Activated T-cell treated with anti-CD3 and anti-CD28 coated beads for 1 hour (primary cell): ENCODE measurements around the gene SLC39A10.
"Not testable (repeated sequence)": the region's sequence is repeated elsewhere in the genome, so short reads cannot be mapped to it uniquely, and the experiment has no call there.

Experiments
- DNase-seq: peaks from one replicate; pipeline ENCODE4 v3.0.0-alpha.2; 2020; ENCODE audit warnings: low read depth

SLC39A10 gene

DNA sequence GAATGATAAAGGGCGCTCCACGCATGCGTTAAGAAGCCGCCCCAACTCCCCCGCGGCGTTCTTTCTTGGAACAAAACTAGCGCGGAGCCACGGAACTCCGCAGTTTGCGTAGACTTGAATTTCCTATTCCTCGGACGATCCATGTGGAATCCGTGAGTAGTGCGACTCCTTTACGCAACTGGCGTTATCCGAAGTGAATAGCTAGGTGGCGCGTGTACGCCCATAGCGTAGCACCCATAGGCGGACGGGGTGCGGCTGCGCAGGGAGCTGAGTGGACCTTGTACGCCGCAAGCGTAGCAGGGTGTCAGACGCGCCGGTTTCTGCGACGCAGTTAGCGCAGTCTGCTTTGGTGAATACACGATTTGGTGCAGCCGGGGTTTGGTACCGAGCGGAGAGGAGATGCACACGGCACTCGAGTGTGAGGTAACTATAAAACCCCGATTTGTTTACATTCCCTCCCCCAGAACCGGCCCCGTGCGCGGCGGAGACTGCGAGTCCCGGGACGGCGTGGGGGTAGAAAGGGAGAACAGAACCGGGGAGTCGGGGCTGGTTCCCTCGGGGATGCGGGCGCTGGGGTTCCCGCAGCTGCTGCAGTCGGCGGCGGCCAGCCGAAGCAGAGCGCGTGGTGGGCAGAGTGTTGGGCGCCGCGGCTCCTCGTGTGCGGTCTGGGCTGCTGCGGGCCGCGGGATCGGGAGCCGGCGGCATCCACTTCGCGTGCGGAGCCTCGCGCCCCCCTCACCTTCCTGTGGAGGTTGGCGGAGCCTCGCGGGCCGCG is at the start of gene SLC39A10:
Gene SLC39A10, plus strand, starts transcription at position 368 of the 775 bp plus-strand sequence. CDS start 22,817 bp downstream, outside the sequence.
- DNase-seq = peak; percentile 97

DNA sequence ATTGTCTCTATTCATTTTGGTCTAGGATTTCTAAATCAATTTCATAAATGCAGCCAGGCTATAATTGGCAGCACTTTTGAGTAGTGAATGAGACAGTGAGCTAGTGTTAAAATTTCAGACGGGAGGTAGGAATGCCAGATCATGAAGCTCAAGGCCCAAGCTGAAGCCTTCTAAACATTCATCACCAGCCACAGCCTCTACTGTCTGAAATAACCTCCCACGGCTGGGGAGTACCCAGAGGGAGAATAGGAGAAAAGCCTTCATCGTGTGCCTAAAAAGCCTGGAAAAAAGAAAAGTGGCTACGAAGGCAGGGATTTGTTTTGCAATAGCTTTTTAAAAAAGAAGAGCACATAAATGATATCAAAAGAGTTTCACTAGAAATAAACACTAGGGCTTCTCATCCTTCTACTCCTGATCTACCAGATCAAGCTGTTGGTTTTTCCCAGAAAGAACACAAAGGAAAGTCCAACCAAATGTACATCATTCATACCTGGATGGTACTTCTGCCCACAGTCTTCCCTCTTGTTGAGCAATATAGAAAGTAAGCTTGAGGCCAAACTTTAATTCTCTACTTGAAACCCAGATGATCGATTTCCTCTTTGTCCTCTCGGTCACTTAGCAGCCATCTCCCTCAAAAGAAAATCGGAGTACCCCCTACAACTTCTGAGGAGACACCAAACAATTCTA is 48.1 kb upstream of the SLC39A10 start:
- no peak for DNase-seq

DNA sequence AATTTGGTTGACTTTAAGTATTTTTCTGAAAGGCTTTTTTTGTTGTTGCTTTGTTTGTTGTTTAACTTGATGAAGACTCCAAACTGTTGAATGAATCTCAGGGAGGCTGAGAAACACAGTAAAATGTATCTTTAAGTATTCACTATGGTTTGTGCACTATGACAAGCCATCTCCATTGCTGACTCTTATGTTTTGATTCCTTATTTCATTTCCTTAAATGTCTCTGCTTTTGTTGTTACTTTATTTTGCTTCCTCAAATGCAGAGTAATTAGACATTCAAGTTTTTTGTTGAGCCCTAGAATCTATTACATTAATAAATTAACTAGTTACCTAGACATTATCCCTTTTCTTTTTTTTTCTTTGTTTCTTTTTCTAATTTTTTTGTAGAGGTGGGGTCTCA is 46.3 kb upstream of the SLC39A10 start:
- no peak for DNase-seq

- no peak for DNase-seq
Measured at GRCh38 chr2:195612611-195613495, 44.2 kb upstream of the SLC39A10 start.

GRCh38 chr2:195613922-195614321 is 43.1 kb upstream of the SLC39A10 start:
- no peak for DNase-seq

- DNase-seq = no peak
Measured at GRCh38 chr2:195619590-195619989, 37.4 kb upstream of the SLC39A10 start.

GRCh38 chr2:195620501-195620900 is 36.5 kb upstream of the SLC39A10 start:
- no peak for DNase-seq

DNA sequence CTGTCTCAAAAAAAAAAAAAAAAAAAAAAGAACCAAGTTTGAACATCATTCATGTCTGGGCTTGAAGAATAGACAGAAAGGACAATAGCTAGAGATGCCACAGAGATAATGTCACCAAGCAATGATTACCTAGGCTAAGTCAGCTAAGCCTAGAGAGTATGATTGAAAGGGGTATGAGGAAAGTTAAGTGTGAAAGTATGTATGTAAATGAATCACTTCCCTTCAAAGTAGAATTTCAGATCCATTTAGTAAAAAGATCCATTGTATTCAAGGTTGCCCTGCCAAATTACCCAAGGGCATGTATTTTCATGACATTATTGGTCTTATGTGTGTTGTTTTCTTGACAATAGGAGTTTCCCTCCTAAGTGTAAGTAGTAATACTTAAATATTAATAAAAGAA is 34.1 kb upstream of the SLC39A10 start:
- DNase-seq = no peak

DNA sequence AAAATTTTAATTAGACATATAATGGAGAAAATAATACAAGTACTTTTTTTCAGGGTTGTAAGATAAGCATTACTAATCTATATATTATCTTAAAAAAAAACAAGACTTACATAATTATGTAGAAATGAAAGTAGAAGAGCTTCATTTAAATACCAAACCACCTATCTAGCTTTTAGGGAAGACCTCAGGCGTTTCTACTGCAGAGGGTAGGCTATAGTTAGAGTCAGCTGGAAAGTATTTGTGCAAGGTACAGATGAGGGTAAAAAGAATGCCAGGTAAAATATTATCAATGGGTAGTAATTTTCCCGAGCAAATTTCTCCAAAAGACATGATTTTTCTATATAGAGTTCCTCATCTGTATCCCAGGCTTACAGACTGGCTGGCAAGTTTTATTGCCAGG is 30.5 kb upstream of the SLC39A10 start:
- DNase-seq = no peak

GRCh38 chr2:195628666-195629065 is 28.4 kb upstream of the SLC39A10 start:
- no peak for DNase-seq

GRCh38 chr2:195632856-195633572 is 24.0 kb upstream of the SLC39A10 start:
- no peak for DNase-seq

GRCh38 chr2:195633573-195633870 is 23.5 kb upstream of the SLC39A10 start:
- DNase-seq = no peak

- no peak for DNase-seq
Measured at GRCh38 chr2:195633974-195634373, 23.1 kb upstream of the SLC39A10 start.

DNA sequence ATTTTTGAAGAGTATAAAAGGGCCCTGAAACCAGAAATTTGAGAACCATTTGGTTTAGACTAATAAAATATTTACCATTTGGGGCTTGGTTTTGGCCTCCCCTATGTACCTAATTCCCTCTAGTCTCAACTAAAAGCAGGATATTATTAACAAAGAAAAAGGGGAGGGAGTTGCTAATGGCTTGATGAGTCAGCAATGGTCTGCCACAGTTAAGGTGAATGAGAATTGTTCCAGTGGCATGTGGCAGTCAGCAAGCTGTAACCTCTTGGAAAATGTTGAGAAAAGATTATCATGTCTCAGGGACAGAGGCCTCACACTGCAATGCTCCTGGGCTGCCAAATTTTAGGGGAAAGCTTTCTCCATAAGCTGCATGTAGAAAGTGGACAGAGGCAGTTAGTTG is 20.1 kb upstream of the SLC39A10 start:
- DNase-seq = no peak

GRCh38 chr2:195638750-195639149 is 18.3 kb upstream of the SLC39A10 start:
- no peak for DNase-seq

GRCh38 chr2:195639238-195639858 is 17.7 kb upstream of the SLC39A10 start:
- no peak for DNase-seq

GRCh38 chr2:195639959-195640358 is 17.1 kb upstream of the SLC39A10 start:
- no peak for DNase-seq

DNA sequence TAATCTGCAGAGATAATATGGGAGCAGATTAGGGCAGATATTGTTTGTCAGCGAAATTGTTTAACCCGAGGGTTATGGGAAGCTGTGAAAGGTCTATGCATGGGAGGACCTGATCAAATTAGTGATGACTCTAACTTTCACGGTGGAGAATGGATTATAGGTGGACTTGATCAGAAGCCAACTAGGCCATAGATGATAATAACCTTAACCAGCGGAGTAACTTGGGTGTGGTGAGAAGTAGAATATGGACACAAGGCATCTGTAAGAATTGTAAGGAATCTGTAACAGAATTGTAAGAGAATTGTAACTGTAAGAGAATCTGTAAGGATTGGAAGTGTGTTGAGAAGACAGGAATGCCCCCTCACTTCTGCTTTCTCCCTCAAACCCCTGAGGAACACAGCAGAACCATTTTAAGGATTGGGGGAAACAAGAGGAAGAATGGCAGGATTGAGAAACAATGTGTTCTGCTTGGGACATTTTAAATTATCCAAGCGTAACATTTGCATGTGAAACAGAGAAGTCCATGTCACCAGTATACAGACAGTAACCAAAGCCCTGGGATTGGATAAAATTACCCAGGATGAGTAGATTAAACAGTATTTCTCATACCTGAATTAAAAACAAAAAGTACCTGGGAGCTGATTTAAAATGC is 14.9 kb upstream of the SLC39A10 start:
- DNase-seq = no peak

DNA sequence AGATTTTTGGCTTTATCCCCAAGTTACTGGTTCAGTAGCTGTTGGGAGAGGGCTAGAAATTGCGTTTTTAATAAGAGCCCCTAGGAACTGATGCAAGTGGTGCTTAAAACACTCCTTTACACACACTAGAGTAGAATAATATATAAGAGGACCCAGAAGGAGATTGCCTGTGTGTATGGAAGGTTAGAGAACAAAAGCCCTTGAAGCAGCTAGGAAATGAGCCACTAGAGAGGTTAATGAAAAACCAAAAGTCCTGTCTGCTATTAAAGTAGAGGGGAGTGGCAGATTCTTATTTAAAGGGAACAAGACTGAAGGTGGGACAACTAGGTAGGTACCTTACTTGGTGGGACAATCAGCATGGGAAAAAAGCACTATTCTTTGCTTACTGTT is 14.4 kb upstream of the SLC39A10 start:
- no peak for DNase-seq

GRCh38 chr2:195644708-195645107 is 12.3 kb upstream of the SLC39A10 start:
- DNase-seq = not testable (repeated sequence)

GRCh38 chr2:195645413-195645812 is 11.6 kb upstream of the SLC39A10 start:
- DNase-seq = no peak
